ENCODE results near the gene POU3F3. TPM values are rescaled to one million over a fixed set of nuclear protein-coding genes. Genes with fewer than 3 reads are reported as not detected.

Gene POU3F3
- total and polyA plus RNA-seq, 2 of the 8 experiments (the other 6 are each of a cell fraction or from before 2014, with no cell fraction given), result 0.09 TPM; not detected in 1

GRCh38 chr2:104866883-104867812 lies 13.2 kb downstream of the POU3F3 start (continued):
- TF ChIP-seq CHD7 (IDR thresholded peaks at IDR 0.05; ENCODE audit: insufficient replicate concordance, low read length), result no peak
- no peak for TF ChIP-seq BACH1 (IDR thresholded peaks at IDR 0.05; ENCODE audit: low read length)
- peak; percentile 7 for TF ChIP-seq SUZ12 (IDR thresholded peaks at IDR 0.05; ENCODE audit: low read length)
- peak; percentile 86 for TF ChIP-seq CTBP2 (IDR thresholded peaks at IDR 0.05; ENCODE audit: borderline replicate concordance, insufficient read depth, insufficient read length, low read length)
- TF ChIP-seq TAF1 (IDR thresholded peaks at IDR 0.05; ENCODE audit: low read depth, low read length), result no peak
- no peak for TF ChIP-seq KDM5A (IDR thresholded peaks at IDR 0.05; ENCODE audit: low read length)
- no peak for TF ChIP-seq SAP30 (IDR thresholded peaks at IDR 0.05; ENCODE audit: insufficient read depth, insufficient replicate concordance, low read length)
- no peak for TF ChIP-seq TEAD4 (IDR thresholded peaks at IDR 0.05; ENCODE audit: low read depth, low read length)
- peak; percentile 41 for TF ChIP-seq RNF2 (IDR thresholded peaks at IDR 0.05; ENCODE audit: borderline replicate concordance, low read depth, low read length, missing control alignments, poor library complexity, severe bottlenecking)
